GM21529 (cell line): Measurements from ENCODE around the gene UNC93B1.
"Not testable (repeated sequence)": the region's sequence is repeated elsewhere in the genome, so short reads cannot be mapped to it uniquely, and the experiment has no call there.

ENCODE experiments used
- ATAC-seq: cut with Tn5 transposase; IDR thresholded peaks from one replicate; pipeline ENCODE4 v1.9.1; 2021; ENCODE audit not compliant: unreplicated experiment

The UNC93B1 gene

DNA sequence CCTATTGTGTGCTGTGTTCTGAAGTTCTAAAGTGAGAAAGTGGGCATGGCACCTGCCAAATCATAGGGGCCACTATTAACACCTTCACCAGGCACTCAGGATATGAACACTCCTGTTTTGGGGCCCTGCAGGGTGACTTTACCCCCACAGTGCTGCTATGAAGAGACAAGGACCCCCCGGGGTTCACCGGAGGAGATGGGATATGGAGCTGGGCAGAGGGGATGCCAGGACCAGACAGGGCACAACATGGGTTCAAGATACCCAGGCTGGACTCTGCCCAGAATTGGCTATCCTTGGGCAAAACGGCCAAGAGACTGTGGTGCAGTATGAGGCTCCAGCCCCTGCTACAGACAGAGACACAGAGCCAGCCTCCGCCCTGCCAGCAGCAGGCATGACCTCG, 9.5 kb downstream of the UNC93B1 start:
- not testable (repeated sequence) for ATAC-seq

- ATAC-seq: not testable (repeated sequence)
Measured at GRCh38 chr11:67993821-67994220, 10.1 kb downstream of the UNC93B1 start.

DNA sequence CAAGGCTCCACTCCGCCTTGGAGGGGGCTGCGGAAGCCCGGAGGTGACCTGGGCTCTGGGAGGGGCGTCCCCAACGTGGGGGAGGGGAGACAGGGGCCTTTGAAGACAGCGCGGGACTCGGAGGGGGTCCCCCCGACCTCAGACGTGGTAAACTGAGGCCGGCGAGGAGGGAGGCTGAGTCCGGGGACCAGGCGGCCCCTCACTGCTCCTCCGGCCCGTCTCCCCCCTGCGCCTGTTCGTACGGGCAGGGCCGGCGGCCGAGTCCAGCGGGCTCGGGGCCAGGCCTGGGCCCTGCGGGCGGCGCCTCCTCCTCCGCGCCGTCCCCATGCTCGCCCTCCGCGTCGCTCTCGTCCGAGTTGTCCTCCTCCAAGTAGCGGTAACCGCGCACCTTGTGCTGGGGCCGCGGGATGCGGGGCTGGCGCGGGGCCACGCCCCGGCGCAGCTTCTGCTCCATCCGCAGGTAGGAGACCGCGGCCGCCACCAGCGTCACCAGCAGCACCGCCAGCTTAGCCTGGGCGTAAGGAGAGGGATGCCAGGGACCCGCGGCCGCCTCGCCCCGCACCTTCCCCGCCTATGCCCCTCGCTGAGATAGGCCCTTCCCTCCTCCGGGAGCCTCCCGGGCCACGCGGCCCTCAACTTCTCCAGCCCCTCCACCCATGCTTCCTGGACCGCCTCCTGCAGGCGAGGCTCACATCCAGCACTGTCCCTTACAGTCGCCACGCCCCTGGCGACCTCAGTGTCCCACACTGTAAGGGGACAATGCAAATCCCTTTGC, 12.4 kb downstream of the UNC93B1 start:
- not testable (repeated sequence) for ATAC-seq

DNA sequence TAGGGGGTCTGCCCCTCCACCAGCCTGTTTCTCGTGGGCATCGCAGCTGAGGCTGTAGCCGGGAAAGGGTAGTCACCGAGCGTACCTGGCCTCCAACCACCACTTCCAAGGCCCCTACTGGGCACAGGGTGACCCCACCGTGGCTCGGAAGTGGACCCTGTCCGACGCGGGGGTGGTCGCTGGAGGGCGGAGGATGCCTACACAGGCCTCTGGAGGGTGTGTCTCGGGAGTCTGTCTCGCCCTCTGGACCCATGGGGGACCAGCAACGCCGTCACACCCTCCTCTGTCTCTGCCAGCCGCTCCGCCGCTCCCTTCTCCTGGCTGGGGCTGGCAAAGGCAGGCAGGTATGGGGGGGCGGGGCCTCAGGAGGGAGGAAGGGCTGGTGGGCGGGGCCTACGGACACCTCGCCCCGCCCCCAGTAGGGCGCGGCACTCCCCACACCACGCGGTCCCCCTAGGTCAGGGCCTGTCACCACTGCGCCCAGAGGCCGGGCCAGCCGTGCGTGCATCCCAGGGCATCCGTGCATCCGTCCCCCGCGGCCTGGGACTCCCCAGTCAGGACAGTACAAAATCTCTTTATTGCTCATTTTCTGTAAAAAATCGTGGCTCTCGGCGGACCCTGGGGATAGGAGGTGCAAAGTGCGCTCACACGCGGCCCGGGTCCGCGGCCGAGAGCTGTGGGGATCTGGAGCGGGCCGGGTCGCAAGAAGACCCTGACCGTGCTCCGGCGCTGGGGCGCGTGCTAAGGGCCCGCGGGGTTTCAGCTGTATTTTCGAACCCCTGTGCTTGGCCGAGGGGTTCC, 13.2 kb downstream of the UNC93B1 start:
- not testable (repeated sequence) for ATAC-seq

GRCh38 chr11:67985302-67985701, 18.6 kb downstream of the UNC93B1 start:
- ATAC-seq: not testable (repeated sequence)

DNA sequence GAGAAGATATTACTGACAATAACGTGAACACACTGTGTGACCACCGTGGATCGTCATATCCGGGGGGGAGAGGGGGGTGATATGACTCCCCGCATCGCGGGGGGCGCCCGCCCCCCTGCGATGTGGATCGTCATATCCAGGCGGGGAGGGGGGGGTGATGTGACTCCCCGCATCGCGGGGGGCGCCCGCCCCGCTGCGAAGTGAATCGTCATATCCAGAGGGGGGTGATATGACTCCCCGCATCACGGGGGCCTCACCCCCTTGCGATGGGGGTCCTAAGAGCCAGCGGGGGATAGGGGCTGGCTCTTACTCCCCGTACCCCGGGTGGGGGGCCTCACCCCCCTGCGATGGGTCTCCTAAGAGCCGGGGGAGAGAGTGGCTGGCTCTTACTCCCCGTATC, 19.9 kb downstream of the UNC93B1 start:
- no peak for ATAC-seq

DNA sequence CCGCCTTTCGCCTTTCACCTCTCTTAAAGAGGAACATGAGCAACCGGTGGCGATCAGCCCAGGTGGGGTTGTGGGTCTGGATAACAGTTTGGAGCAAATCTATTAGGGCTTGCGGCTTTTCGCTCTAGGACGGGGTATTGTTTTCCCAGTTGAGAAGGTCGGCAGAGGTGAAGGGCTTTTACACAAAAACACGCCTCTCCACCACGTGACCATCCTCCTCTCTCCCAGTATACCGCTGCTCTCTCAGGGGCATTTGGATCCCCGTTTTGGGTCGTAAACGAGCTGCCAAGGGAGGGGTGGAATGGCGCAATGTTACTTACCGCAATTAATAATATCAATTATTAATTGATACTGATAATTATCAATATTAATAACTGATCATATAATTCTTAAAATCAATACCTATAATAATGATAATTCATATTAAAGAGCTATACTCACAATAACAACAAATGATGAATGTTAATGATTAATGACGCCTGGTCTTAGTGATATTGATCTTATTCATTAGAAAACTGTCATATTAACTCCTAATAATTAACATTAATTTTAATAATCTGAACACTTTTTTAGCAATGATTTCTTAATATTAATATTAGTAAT, 21.5 kb downstream of the UNC93B1 start:
- ATAC-seq: not testable (repeated sequence)

- ATAC-seq: not testable (repeated sequence)
Measured at GRCh38 chr11:67981226-67981625, 22.7 kb downstream of the UNC93B1 start.

DNA sequence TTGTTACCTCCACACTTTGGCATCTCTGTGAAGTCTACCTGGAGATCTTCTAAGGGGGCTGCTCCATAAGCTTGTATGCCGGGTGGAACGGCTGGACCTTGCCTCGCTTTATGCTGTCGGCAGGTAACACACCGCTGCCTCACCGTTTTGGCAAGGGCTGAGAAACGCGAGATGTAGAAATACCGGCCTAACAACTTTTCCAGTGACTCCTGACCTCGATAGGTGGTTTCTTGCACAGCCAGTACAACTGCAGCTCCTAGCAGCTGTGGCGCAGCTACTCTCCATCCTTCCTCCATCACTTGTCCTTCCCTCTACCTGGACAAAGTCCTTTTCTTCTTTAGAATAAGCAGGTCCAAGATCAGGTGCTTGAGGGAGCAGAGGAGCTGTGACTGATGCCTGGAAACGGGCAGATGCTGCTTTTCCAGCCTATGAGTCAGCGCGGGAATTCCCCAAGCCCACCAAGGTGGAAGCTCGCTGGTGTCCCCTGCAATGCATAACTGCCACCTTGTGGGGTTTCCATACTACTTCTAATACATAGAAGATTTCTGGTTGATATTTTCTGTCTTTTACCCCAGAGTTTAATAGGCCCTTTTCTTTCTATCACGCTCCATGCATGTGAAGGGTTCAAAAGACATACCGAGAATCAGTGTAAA, 25.0 kb downstream of the UNC93B1 start:
- not testable (repeated sequence) for ATAC-seq

GRCh38 chr11:67974746-67975145, 29.2 kb downstream of the UNC93B1 start:
- not testable (repeated sequence) for ATAC-seq

DNA sequence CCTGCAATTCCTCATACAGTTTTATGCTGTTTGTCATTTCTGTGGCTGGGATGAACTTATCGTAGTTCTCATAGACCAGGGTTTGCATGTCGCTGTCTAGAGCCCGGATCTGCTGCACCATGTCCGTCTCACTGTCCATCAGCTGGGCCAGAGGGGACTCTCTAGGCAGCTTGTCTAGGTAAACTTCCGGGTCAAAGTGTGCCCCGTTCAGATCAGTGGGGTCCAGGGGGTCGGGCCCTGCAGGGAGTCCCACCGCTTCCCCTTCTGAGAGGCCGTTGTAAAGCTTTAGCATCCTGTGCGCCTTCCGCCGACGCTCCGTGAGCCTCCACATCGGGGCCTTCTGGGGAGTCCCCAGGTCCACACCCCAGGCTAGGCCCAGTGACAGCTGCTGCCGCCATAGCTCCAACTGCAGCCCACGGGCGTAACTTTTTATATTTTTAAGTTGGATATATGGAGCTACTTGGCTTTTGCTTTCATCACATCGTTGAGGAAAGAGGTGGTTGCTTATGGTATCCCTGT, 38.0 kb downstream of the UNC93B1 start:
- not testable (repeated sequence) for ATAC-seq

- ATAC-seq: not testable (repeated sequence)
Measured at GRCh38 chr11:67964746-67965145, 39.2 kb downstream of the UNC93B1 start.

- not testable (repeated sequence) for ATAC-seq
Measured at GRCh38 chr11:67963879-67964278, 40.0 kb downstream of the UNC93B1 start.

GRCh38 chr11:67963217-67963616, 40.7 kb downstream of the UNC93B1 start:
- not testable (repeated sequence) for ATAC-seq

- not testable (repeated sequence) for ATAC-seq
Measured at GRCh38 chr11:67956236-67956635, 47.7 kb downstream of the UNC93B1 start.

DNA sequence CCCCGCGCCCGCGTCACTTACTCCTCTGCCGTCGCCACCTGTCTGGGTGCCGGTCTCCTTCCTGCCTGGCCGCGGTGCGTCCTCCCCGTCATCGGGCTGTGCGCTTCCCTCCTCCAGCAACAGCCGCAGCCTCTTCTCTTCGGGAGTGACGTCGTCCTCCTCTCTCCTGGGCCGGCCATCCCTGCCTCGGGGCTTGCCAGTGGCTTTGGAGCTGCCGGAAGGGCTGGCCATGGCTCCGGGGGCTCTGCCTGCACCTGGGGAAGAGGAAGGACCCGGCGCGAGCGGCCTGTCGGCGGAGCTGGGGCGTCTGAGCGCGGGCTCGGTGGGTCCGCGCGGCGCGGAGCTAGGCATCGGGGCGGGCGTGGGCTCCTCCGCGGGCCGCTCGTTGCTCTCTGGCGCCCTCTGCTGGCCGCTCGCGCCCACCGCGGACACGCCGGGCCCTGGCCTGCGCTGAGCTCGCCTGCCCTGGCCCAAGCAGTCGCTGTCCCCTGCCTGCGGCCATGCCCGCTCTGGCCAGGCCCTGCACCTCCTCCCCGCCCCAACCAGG, 48.4 kb downstream of the UNC93B1 start:
- not testable (repeated sequence) for ATAC-seq

- ATAC-seq: not testable (repeated sequence)
Measured at GRCh38 chr11:67954971-67955370, 48.9 kb downstream of the UNC93B1 start.

DNA sequence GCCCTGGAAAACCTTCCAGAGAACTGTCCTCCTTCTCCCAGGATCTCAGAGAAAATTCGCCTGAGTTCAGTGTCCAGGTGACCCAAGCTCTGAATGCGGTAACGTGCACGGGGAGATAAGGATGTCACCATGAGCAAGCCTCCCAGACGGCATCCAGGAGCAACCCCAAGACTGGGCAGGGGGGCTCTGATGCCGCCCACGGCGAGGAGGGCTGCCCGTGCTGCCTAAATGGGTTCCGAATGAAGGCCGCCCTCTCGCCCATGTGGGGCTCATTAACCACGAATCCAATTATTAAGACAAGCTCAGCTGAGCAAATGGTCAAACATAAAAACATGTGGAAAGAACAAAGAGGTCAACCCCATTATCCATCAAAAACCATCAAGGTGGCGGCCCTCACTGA, 49.6 kb downstream of the UNC93B1 start:
- ATAC-seq: not testable (repeated sequence)

- not testable (repeated sequence) for ATAC-seq
Measured at GRCh38 chr11:67950705-67951104, 53.2 kb downstream of the UNC93B1 start.

DNA sequence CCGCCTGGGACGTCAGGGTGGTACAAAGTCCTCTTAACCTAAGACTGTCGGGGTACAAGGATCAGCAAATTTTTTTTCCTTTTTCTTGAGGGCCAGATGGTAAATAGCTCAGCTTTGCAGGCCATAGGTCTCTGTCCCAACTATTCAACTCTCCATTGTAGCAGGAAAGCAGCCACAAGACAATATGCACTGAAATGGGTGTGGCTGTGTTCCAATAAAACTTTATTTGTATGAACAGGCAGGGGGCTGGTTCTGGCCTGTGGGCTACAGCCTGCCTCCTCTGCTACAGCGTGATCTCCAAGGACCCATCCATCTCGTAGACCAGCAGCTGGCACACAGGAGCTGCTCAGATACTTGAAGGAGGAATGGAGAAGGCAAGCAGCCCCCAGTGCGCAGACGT, 56.1 kb downstream of the UNC93B1 start:
- ATAC-seq: not testable (repeated sequence)
